RWPE2 (cell line): ENCODE results near the gene MRLN.
"Not testable (repeated sequence)": the region's sequence is repeated elsewhere in the genome, so short reads cannot be mapped to it uniquely, and the experiment has no call there.

Experiments
- ATAC-seq: fragments of 200-7000 bp; cut with Tn5 transposase; 3 replicates; pipeline ENCODE4 v1.9.1; 2021; ENCODE audit warnings: low read depth
- DNase-seq: peaks from one replicate; pipeline ENCODE4 v3.0.0-alpha.2; 2020; ENCODE audit warnings: low spot score
- H3K27ac ChIP-seq: fragments of 450-650 bp; 2 replicates; pipeline ENCODE4 v1.5.1; 2017; ENCODE audit warnings: mild to moderate bottlenecking; ENCODE audit not compliant: poor library complexity, severe bottlenecking
- H3K27me3 ChIP-seq: fragments of 250-450 bp; sonication (Bioruptor Pico); 2 replicates; pipeline ENCODE4 v1.5.1; 2021; ENCODE audit warnings: mild to moderate bottlenecking, moderate library complexity; ENCODE audit not compliant: insufficient read depth, poor library complexity, severe bottlenecking
- H3K36me3 ChIP-seq: fragments of 250-450 bp; sonication (Bioruptor Pico); 2 replicates; pipeline ENCODE4 v1.5.1; 2020; ENCODE audit warnings: low read depth, mild to moderate bottlenecking, moderate library complexity
- H3K4me1 ChIP-seq: fragments of 250-450 bp; sonication (Bioruptor Pico); 2 replicates; pipeline ENCODE4 v1.5.1; 2021; ENCODE audit warnings: mild to moderate bottlenecking, moderate library complexity; ENCODE audit not compliant: insufficient read depth, poor library complexity, severe bottlenecking
- H3K4me3 ChIP-seq: fragments of 250-450 bp; sonication (Bioruptor Pico); 2 replicates; pipeline ENCODE4 v1.5.1; 2021; ENCODE audit warnings: mild to moderate bottlenecking, moderate library complexity; ENCODE audit not compliant: severe bottlenecking
- H3K9me3 ChIP-seq: fragments of 250-450 bp; sonication (Bioruptor Pico); 2 replicates; pipeline ENCODE4 v1.5.1; 2021; ENCODE audit warnings: mild to moderate bottlenecking, moderate library complexity; ENCODE audit not compliant: severe bottlenecking
- CTCF ChIP-seq: fragments of 450-650 bp; IDR thresholded peaks from one replicate; pipeline ENCODE4 v1.5.1; 2017; ENCODE audit warnings: mild to moderate bottlenecking, moderate library complexity; ENCODE audit not compliant: poor library complexity, severe bottlenecking

MRLN gene

DNA sequence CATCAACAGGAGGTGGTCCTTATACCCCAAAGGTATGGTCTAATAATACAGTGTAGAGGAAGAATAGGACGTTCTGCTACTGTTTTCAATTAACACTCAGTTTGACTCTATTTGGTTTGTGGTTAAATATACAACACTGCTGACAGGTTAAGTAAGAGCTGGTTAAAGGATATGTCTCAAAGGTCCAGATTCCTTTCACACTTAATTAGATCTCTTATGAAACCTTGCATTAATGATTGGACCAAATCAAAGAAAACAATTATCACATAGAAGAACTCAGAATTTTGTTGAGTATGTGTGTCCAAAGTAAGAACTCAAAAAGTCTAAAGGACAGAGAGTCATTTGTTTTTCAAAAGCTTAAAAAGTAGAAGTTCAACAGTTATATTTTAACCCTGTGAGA lies 18.0 kb downstream of the MRLN start:
- no peaks in the 10 kb centered on the region for H3K27me3 ChIP-seq
- TF ChIP-seq CTCF: no peak
- no peak for ATAC-seq
- no peak for DNase-seq
- no peaks in the 10 kb centered on the region for H3K4me1 ChIP-seq
- H3K36me3 ChIP-seq: no peaks in the 10 kb centered on the region
- no peaks in the 10 kb centered on the region for H3K9me3 ChIP-seq
- no peak overlapping the region for H3K27ac ChIP-seq
- no peak overlapping the region for H3K4me3 ChIP-seq

DNA sequence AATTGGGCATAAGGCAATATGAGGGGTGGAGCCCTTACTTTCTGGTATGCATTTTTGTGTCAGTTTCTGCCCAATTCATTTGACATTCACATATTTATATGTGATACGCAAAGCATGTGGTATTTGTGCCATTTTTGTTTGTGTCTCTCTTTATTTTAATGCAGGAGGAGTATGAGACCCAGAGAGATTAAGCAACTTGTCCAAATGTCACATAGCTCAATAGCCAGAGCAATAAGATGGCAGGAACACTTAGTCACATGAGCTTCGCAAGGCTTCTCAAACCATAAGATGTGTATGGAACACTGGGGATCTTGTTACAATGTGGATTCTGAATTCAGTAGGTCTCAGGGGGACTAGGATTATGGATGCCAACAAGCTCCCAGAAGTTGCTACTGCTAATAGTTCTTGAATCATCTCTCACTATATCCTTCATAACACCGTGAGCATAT lies 19.2 kb downstream of the MRLN start:
- Histone ChIP-seq H3K4me3 (no peak overlapping the region), H3K4me1 (no peaks in the 10 kb centered on the region), H3K36me3 (no peaks in the 10 kb centered on the region), H3K27ac (no peak overlapping the region), H3K27me3 (no peaks in the 10 kb centered on the region), H3K9me3 (no peaks in the 10 kb centered on the region)
- TF ChIP-seq CTCF: no peak
- no peak for ATAC-seq
- no peak for DNase-seq

DNA sequence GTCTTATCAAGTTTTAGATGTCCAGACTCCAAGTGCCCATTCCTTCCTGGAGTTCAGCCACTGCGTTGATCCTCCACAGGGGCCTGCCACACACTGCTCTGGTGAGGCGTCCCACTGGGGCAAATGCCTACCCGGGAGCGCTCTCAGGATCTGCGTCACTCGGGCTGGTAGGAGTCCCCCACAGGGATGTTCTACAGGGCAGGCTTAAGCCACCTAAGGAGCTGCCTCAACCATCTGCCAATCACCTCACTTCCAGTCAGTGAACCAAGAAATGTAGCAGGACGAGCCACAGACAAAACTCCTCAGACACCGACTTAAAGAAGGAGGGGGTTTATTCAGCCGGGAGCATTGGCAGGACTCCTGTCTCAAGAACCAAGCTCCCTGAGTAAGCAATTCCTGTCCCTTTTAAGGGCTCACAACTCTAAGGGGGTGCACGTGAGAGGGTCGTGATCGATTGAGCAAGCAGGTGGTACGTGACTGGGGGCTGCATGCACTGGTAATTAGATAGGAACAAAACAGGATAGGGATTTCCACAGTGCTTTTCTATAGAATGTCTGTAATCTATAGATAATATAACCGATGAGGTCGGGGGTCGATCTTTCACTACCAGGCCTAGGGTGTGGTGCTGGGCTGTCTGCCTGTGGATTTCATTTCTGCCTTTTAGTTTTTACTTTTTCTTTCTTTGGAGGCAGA lies 19.8 kb downstream of the MRLN start:
- not testable (repeated sequence) for ATAC-seq, H3K4me3 ChIP-seq, H3K36me3 ChIP-seq, DNase-seq, H3K27me3 ChIP-seq, H3K9me3 ChIP-seq, H3K27ac ChIP-seq, H3K4me1 ChIP-seq

GRCh38 chr10:59732849-59733248 lies 20.4 kb downstream of the MRLN start:
- not testable (repeated sequence) for H3K27me3 ChIP-seq, DNase-seq, H3K4me1 ChIP-seq, H3K4me3 ChIP-seq, H3K9me3 ChIP-seq, ATAC-seq, H3K36me3 ChIP-seq, H3K27ac ChIP-seq

GRCh38 chr10:59729167-59729566 lies 24.1 kb downstream of the MRLN start:
- not testable (repeated sequence) for H3K27me3 ChIP-seq, H3K36me3 ChIP-seq, ATAC-seq, H3K27ac ChIP-seq, H3K4me1 ChIP-seq, DNase-seq, H3K4me3 ChIP-seq, H3K9me3 ChIP-seq

GRCh38 chr10:59724098-59724938 lies 28.9 kb downstream of the MRLN start:
- Histone ChIP-seq H3K27me3 (no peaks in the 10 kb centered on the region), H3K27ac (no peak overlapping the region), H3K4me3 (no peak overlapping the region), H3K4me1 (no peaks in the 10 kb centered on the region), H3K9me3 (no peaks in the 10 kb centered on the region), H3K36me3 (no peaks in the 10 kb centered on the region)
- no peak for ATAC-seq
- no peak for DNase-seq
- TF ChIP-seq CTCF: no peak
